ENCODE results near the gene LRTM1. TPM values are rescaled to one million over a fixed set of nuclear protein-coding genes. Genes with fewer than 3 reads are reported as not detected.

The LRTM1 gene
- total RNA-seq, 1 experiment from 2014 or later = not detected

DNA sequence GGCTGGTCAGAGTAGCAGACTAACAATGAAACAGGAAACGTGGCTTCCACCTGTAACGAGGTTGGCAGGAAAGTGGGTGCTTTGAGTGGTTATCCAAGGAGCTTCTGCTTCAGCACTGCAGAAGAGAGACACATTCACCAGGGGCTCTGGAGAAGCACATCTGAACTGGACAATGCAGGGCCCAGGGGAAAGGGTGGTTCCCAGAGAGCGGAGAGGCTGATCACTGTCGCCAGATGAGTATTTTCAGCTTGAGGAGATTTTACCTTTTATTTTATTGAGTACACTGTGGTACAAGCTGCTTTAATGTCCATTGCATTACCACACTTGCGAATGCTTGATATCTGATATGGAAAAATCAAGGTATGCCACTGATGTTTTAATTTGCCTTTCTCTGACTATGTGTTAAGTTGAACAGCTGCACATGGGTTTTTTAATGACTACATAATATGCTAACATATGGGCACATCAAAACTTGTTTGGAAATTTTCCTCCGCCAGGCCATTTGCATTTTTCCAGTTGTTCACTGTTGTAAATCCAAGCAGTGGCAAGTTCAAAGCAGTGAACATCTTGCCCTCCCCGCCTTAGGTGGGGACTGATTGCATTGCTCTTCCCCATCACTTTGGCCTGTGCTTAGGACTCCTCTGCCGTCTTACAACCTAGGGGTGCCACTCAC, 52.1 kb downstream of the LRTM1 start:
- POLR2A ChIA-PET = no interaction called here
- CTCF ChIA-PET = no interaction called here
- no peak for DNase-seq (ENCODE audit: low read depth, low spot score)

More for the DNA sequence above, 52.1 kb downstream of the LRTM1 start:
- H3K9me3 ChIP-seq (ENCODE audit: control insufficient read depth in 1 of 2, insufficient read depth in 1 of 2, low read depth in 1 of 2, low read length in 2 of 2) = no peaks in the 10 kb centered on the region; a peak in 1 of 4 replicates
- H3K36me3 ChIP-seq (ENCODE audit: control insufficient read depth in 1 of 2, insufficient read depth in 2 of 2, low read length in 2 of 2) = no peaks in the 10 kb centered on the region
- no peaks in the 10 kb centered on the region for H3K4me1 ChIP-seq (ENCODE audit: control insufficient read depth in 1 of 2, insufficient read depth in 2 of 2, low read length in 2 of 2)
- H3K9me2 ChIP-seq (ENCODE audit: insufficient read depth) = no peaks in the 10 kb centered on the region
- RAD21 ChIA-PET (ENCODE audit: low non-redundant PET in 1 of 2, low total read pairs in 2 of 2, uncharacterized antibody in 2 of 2, unreplicated experiment in 2 of 2) = no interaction called here
- H3K27ac ChIP-seq (ENCODE audit: low read depth, low read length) = no peak overlapping the region
- H3K9ac ChIP-seq (ENCODE audit: low read length) = no peak overlapping the region
- no peak overlapping the region for H3K4me2 ChIP-seq (ENCODE audit: low read length)
- no peaks in the 10 kb centered on the region for H4K20me1 ChIP-seq (ENCODE audit: insufficient read depth)
- no peak overlapping the region for H2AFZ ChIP-seq (ENCODE audit: low read depth, low read length, poor library complexity, severe bottlenecking)
- no TSS peak for BruUV-seq (replicated peaks)
- H3K27me3 ChIP-seq (ENCODE audit: insufficient read depth, low read length) = no peaks in the 10 kb centered on the region
- TF ChIP-seq, protein P1, sequence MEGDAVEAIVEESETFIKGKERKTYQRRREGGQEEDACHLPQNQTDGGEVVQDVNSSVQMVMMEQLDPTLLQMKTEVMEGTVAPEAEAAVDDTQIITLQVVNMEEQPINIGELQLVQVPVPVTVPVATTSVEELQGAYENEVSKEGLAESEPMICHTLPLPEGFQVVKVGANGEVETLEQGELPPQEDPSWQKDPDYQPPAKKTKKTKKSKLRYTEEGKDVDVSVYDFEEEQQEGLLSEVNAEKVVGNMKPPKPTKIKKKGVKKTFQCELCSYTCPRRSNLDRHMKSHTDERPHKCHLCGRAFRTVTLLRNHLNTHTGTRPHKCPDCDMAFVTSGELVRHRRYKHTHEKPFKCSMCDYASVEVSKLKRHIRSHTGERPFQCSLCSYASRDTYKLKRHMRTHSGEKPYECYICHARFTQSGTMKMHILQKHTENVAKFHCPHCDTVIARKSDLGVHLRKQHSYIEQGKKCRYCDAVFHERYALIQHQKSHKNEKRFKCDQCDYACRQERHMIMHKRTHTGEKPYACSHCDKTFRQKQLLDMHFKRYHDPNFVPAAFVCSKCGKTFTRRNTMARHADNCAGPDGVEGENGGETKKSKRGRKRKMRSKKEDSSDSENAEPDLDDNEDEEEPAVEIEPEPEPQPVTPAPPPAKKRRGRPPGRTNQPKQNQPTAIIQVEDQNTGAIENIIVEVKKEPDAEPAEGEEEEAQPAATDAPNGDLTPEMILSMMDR (IDR thresholded peaks at IDR 0.05 in 2 of 3, conservative IDR thresholded peaks at IDR 0.05 in 1 of 3; ENCODE audit: borderline replicate concordance in 1 of 3, insufficient read depth in 1 of 3, low read depth in 2 of 3, low read length in 2 of 3) = no peak
- TF ChIP-seq ZNF274 (IDR thresholded peaks at IDR 0.05; ENCODE audit: low read depth, low read length) = no peak
- TF ChIP-seq, protein P2, sequence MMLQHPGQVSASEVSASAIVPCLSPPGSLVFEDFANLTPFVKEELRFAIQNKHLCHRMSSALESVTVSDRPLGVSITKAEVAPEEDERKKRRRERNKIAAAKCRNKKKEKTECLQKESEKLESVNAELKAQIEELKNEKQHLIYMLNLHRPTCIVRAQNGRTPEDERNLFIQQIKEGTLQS (IDR thresholded peaks at IDR 0.05) = no peak
- TF ChIP-seq, protein P3, sequence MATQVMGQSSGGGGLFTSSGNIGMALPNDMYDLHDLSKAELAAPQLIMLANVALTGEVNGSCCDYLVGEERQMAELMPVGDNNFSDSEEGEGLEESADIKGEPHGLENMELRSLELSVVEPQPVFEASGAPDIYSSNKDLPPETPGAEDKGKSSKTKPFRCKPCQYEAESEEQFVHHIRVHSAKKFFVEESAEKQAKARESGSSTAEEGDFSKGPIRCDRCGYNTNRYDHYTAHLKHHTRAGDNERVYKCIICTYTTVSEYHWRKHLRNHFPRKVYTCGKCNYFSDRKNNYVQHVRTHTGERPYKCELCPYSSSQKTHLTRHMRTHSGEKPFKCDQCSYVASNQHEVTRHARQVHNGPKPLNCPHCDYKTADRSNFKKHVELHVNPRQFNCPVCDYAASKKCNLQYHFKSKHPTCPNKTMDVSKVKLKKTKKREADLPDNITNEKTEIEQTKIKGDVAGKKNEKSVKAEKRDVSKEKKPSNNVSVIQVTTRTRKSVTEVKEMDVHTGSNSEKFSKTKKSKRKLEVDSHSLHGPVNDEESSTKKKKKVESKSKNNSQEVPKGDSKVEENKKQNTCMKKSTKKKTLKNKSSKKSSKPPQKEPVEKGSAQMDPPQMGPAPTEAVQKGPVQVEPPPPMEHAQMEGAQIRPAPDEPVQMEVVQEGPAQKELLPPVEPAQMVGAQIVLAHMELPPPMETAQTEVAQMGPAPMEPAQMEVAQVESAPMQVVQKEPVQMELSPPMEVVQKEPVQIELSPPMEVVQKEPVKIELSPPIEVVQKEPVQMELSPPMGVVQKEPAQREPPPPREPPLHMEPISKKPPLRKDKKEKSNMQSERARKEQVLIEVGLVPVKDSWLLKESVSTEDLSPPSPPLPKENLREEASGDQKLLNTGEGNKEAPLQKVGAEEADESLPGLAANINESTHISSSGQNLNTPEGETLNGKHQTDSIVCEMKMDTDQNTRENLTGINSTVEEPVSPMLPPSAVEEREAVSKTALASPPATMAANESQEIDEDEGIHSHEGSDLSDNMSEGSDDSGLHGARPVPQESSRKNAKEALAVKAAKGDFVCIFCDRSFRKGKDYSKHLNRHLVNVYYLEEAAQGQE (IDR thresholded peaks at IDR 0.05; ENCODE audit: low read depth) = no peak
- no peak for TF ChIP-seq SP1 (IDR thresholded peaks at IDR 0.05; ENCODE audit: low read depth)
- no peak for TF ChIP-seq CBX3 (IDR thresholded peaks at IDR 0.05; ENCODE audit: low read depth)
- TF ChIP-seq JUND (IDR thresholded peaks at IDR 0.05) = no peak
- no peak for TF ChIP-seq EZH2phosphoT487 (IDR thresholded peaks at IDR 0.05; ENCODE audit: borderline replicate concordance)
- intact Hi-C loops (cut with micrococcal nuclease) = no loop called here
- no peak overlapping the region for H3K4me3 ChIP-seq (replicated peaks in 1 of 2; ENCODE audit: low read depth in 1 of 2, low read length in 2 of 2)
- H3K79me2 ChIP-seq (ENCODE audit: insufficient read depth, low read length) = no peaks in the 10 kb centered on the region
- no peak for ATAC-seq

Measured in HCT116 (cell line).